Cortex of kidney (tissue), 1 donor: Measurements from ENCODE around the gene PHACTR3.

Experiments used
- DNase-seq: peaks from one replicate; lab custom pipeline; 2025; lab: John Stamatoyannopoulos, UW

The PHACTR3 gene

GRCh38 chr20:59574308-59574707, 30.0 kb upstream of the PHACTR3 start:
- no peak for DNase-seq

DNA sequence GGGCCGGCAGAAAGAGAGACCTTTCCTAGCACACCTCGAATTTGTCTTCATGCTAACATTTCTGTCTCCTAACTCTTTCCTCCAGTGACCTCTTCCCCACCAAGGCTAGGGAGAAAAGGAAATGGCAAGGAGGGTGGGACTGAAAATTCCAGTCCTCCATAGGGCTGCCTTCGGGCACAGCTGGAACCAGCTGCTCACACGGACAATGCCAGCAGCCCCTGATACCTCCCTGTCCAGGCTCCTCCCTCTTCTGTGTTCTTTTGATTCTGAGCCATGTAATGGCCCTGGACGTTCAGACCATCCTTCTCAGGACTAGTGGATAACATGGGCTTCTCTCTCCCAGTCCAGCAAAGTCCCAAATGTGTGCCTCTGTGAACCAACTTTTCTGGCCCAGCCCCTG, 29.1 kb upstream of the PHACTR3 start:
- DNase-seq, result no peak

- DNase-seq, result no peak
Observed at GRCh38 chr20:59575653-59576052, 28.7 kb upstream of the PHACTR3 start.

DNA sequence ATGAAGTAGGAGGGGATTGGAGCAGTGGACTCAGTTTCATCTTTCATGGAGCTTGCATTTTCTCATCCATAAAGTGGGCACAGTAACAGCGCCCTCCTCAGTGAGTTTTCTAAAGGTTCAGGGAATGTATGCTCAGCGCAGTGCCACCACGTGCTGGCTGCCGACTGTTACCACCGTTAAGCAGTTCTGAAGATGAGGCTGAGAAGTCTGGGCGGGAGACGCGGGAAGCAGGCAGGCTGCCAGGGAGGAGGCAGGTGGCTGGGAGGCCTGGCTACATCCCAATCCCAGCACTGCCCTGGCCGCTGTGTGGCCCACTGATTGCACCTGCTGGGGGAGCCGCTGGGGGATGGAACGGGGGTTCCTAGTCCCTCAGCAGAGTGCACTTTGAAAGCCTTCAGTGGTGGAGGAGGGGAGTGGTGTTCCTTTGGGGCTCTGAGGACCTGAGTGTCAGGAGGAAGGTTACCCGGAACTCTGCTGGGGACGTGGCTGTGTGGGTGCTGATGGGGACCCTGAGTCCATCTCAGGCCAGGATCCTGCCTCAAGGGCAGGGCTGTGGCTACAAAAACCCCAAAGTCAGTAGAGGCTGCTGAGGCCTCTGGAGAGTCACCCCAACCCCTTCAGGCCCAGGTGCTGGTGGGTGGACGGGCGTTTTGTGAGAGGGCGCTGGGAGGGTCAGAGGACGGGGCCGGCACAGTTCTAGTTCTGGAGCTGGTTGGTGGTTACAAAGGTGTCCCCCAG, 28.0 kb upstream of the PHACTR3 start:
- no peak for DNase-seq

DNA sequence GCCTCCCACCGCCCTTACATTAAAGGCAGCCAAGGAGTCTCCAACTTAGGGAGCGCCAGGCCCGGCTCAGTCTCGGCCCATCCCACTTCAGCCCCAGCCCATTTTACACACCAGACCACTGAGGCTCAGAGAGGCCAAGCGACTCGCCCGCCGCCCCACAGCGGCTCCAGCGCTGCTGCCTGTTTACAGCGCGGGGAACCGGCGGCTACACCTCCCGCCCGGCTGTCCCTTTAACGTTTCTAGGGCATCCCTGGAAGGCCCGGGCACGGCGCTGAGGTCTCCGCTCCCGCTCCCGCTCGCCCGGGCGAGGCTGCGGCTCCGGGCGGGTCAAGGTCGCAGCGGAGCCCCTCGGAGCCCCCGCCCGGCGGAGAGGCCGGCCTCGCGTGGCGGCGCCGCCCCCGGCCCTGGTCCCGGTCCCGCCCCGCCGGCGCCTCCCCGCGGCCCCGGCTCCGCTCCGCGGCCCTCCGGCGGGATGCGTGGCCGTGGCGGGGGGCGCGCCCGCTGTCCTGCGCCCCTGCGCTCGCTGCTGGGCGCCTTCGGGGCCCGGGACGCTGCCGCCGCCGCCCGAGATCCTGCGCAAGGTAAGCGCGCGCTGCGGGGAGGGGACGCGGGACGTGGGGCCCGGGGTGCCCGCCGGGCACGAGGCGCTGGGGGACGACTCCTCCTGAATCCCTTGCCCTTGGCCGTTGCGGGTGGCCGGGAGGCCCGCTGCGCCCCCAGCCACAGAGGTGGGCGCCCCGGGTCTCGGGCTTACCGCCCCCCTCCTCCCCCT, 27.1 kb upstream of the PHACTR3 start:
- no peak for DNase-seq

DNA sequence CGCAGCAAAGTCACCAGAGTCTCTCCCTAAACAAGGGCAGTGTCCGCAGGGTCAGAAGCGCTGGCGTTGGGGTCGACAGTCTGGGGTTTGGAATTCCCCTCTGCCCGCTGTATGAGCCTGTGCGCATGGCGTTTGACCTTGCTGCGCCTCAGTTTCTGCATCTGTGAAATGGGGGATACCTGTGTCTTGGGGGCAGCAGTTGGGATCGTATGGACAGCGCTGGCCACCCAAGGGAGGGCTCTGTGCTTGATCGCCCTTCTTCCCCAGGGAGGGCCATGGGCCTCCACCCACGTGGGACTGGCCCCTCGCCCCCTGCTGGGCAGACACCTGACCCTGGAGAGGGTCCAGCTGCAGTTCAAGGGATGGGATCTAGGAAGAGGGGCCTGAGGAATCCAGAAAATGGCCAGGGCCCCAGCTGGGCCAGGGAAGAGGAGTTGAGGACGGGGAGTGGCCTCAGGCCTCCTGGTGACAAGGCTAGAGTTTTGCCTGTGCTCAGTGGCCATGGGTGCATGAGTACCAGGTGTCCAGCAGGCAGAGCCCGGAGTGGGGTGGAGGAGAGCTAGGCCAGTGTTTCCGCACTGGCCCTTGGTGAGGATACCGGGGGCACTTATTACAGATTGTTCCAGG, 26.4 kb upstream of the PHACTR3 start:
- no peak for DNase-seq

DNA sequence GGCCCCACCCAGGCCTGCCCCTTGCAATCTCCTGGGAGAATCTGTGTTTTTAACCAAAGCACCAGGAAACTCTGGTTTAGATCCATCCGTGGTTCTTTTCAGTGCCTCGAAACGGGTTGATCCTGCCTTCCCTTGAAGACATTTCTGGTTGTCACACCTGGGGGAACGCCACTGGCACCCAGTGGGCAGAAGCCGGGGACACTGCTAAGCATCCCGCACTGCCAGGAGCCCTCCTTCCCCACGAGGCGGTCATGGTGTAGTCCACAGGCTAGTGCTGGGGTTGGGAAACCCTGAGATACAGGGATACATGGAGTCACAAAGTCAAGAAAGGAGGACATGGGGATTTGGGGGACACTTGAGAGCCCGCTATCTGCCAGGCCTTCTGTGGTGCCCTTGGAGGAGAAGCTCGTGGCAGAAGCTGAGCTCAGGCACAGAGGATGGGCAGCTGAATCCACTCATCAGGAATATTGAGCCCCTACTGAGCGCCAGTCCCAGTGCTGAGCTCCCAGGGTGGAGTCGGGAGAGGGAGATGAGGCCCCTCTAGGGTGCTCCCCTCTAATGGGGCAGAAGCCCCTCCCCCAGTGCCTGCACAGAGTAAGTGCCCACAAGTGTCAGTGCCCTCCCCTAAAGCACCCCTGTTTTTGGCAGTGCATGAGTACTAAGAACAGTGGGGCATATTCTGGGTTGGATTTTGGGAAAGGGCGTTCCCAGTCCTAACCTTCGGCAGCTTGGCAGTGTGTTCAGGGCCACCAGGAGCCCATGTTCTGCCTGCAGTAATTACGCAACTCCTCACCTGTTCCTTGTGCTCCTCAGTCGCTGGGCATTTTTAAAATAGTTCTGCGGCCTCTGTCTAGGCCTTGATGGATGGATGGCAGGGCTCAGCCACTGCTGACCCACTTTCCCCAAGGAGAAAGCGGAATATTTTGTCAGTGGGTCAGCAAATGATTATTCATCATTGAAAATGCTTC, 25.6 kb upstream of the PHACTR3 start:
- DNase-seq, result no peak

GRCh38 chr20:59579404-59580145, 24.8 kb upstream of the PHACTR3 start:
- no peak for DNase-seq

GRCh38 chr20:59580146-59580946, 24.0 kb upstream of the PHACTR3 start:
- DNase-seq, result no peak

DNA sequence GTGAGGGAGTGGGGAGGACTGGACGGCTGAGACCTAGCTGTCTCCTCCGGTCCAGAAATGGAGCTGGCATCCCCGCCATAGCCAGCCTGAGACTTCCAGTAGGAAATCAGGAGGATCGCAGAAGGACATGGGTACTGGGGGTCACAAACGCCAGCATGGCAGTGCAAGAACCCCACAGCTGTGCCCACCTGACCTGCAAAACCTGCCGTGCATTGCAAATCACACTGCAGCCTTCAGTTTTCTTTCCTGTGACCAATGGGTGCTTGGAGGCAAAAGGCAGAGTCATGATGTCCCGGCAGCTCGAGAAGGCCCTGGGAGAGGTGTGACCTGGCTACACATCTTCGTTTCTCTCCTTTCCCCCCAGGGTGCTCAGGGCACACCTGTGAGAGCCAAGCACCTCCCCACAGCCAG, 23.3 kb upstream of the PHACTR3 start:
- DNase-seq, result no peak

DNA sequence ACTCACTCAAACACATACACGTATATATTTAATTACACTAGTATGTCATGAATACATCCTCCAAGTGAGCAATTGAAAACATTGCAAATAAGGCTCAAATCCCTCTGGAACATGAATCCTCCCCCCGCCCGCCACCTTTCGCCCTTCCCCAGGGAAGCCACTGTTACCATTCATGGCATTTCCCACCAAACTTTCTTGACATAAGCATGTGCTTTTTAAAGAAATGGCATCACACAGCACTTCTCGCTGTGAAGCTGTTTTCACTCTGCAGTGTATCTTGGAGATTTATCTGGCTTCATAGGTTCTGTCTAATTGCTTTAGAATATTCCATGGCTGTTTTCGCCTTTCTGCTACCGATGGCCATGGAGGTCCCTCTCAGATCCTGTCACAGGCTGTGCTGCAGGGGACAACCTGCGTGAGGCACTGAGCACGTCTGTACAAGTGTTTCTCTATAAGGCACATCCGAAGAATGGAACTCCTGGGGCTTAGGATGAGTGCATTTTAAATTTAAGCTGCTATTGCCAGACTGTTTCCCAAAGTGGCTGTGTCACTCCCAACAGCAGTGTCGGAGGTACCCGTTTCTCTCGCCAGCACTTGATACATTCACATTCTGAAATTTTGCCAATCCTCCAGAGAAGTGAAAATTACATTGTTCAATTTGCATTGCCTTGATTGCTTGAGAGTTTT, 22.2 kb upstream of the PHACTR3 start:
- no peak for DNase-seq

- DNase-seq, result no peak
Observed at GRCh38 chr20:59583428-59584277, 20.7 kb upstream of the PHACTR3 start.

DNA sequence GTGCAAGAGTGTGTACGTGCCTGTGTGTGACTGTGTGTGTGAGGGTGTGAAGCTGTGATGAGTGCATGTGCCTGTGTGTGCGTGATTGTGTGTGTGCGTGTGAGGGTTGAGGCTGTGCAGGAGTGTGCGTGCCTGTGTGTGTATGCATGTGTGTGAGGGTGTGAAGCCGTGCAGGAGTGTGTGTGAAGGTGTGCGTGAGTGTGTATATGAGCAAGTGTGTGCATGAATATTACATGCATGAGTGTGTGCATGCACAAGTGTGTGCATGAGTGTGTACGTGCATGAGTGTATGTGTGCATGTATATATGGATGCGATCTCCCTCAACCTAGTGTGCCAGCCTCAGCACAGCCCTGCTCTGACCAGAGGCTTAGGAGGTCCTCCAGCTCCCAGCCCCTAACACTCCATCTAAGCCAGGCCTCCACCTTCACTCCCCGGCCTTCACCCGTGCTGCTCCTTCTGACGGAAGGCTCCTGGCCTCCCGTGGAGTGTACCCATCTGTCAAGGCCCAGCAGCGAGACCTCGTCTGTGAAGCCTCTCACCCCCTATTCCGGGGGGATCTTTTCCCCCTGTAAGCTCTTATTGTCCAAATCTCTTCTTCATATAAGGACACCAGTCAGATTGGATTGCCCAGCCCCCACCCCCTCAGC, 19.9 kb upstream of the PHACTR3 start:
- no peak for DNase-seq

- no peak for DNase-seq
Observed at GRCh38 chr20:59585714-59586409, 18.5 kb upstream of the PHACTR3 start.

- no peak for DNase-seq
Observed at GRCh38 chr20:59586613-59587012, 17.7 kb upstream of the PHACTR3 start.

DNA sequence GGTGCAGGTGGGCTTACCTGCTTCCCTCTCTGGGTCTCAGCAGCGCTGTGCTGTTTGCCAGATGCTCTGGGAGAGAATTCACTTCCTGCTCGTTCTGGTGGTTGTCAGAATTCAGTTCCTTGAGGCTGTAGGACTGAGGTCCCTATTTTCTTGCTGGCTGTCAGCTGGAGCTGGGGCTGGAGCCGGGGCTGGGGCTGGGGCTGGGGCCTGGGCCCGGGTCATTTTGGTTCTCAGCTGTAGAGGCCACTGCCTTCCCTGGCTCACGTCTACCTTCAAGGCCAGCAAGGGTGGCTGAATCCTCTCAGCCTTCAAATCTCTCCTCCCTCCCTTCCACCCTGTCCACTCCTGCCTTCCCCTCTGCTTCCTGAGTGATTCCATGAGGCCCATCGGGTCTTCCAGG, 16.8 kb upstream of the PHACTR3 start:
- no peak for DNase-seq

DNA sequence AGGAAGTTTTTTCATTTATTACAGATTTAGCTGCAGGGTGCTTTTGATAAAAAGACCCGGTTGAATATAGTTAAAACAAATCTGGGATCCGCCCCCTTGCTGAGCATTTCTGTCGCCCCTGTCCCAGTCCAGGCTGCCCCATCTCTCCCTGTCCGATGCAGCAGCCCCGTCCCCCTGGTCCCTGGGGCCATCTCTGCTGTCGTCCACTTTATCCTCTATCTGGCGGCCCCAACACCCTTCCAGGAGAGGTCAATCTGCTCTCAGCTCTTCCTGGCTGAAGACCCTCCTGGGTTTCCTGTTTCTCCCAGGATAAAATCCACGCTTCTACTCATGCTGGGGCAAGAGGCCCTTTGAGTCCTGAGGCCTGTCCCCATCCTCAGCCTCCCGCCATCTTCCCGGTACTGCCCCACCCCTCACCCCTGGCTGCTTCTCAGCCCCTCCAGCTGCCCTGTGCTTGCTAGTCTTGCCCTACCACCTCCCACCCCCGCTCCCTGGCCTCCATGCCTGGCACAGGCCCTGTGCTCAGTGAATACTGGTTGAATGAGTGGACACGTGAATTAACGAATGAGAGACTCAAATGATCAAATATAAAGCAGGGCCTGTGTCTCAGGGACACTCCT, 16.0 kb upstream of the PHACTR3 start:
- no peak for DNase-seq
